Fibroblast of upper back skin (primary cell): ENCODE results near the gene TOR1B.
"Not testable (repeated sequence)": the region's sequence is repeated elsewhere in the genome, so short reads cannot be mapped to it uniquely, and the experiment has no call there.

Source experiments
- DNase-seq: peaks from one replicate; pipeline ENCODE4 v3.0.0-alpha.2; 2013

The TOR1B gene

GRCh38 chr9:129776938-129777768 lies 25.8 kb upstream of the TOR1B start:
- DNase-seq, result peak; percentile 100

GRCh38 chr9:129777769-129778130 lies 25.2 kb upstream of the TOR1B start:
- DNase-seq, result no peak

- no peak for DNase-seq
Measured at GRCh38 chr9:129778469-129778868, 24.5 kb upstream of the TOR1B start.

- DNase-seq, result no peak
Measured at GRCh38 chr9:129779560-129780190, 23.3 kb upstream of the TOR1B start.

GRCh38 chr9:129781131-129781530 lies 21.9 kb upstream of the TOR1B start:
- DNase-seq, result no peak

GRCh38 chr9:129781981-129782380 lies 21.0 kb upstream of the TOR1B start:
- DNase-seq, result peak; percentile 34

GRCh38 chr9:129783516-129784361 lies 19.2 kb upstream of the TOR1B start:
- peak; percentile 74 for DNase-seq

- not testable (repeated sequence) for DNase-seq
Measured at GRCh38 chr9:129784970-129785369, 18.0 kb upstream of the TOR1B start.

- DNase-seq, result no peak
Measured at GRCh38 chr9:129785866-129786265, 17.1 kb upstream of the TOR1B start.

- DNase-seq, result no peak
Measured at GRCh38 chr9:129786481-129786880, 16.5 kb upstream of the TOR1B start.

- no peak for DNase-seq
Measured at GRCh38 chr9:129794549-129794948, 8.4 kb upstream of the TOR1B start.

GRCh38 chr9:129796029-129796428 lies 7.0 kb upstream of the TOR1B start:
- not testable (repeated sequence) for DNase-seq

GRCh38 chr9:129798973-129799372 lies 4.0 kb upstream of the TOR1B start:
- DNase-seq, result no peak

- no peak for DNase-seq
Measured at GRCh38 chr9:129801504-129801903, 1.5 kb upstream of the TOR1B start.

- DNase-seq, result no peak
Measured at GRCh38 chr9:129803676-129804060, 684 bp downstream of the TOR1B start.

GRCh38 chr9:129806061-129806460 lies 3.1 kb downstream of the TOR1B start:
- DNase-seq, result no peak

GRCh38 chr9:129809346-129809745 lies 6.4 kb downstream of the TOR1B start:
- DNase-seq, result no peak

- no peak for DNase-seq
Measured at GRCh38 chr9:129810116-129810515, 7.1 kb downstream of the TOR1B start.

GRCh38 chr9:129810788-129811187 lies 7.8 kb downstream of the TOR1B start:
- no peak for DNase-seq

- no peak for DNase-seq
Measured at GRCh38 chr9:129811967-129812363, 9.0 kb downstream of the TOR1B start.

- DNase-seq, result no peak
Measured at GRCh38 chr9:129812385-129812784, 9.4 kb downstream of the TOR1B start.

- no peak for DNase-seq
Measured at GRCh38 chr9:129813661-129814060, 10.7 kb downstream of the TOR1B start.

GRCh38 chr9:129814432-129815223 lies 11.6 kb downstream of the TOR1B start:
- no peak for DNase-seq
